Measurements from ENCODE around the gene TSPAN4.

Gene TSPAN4

DNA sequence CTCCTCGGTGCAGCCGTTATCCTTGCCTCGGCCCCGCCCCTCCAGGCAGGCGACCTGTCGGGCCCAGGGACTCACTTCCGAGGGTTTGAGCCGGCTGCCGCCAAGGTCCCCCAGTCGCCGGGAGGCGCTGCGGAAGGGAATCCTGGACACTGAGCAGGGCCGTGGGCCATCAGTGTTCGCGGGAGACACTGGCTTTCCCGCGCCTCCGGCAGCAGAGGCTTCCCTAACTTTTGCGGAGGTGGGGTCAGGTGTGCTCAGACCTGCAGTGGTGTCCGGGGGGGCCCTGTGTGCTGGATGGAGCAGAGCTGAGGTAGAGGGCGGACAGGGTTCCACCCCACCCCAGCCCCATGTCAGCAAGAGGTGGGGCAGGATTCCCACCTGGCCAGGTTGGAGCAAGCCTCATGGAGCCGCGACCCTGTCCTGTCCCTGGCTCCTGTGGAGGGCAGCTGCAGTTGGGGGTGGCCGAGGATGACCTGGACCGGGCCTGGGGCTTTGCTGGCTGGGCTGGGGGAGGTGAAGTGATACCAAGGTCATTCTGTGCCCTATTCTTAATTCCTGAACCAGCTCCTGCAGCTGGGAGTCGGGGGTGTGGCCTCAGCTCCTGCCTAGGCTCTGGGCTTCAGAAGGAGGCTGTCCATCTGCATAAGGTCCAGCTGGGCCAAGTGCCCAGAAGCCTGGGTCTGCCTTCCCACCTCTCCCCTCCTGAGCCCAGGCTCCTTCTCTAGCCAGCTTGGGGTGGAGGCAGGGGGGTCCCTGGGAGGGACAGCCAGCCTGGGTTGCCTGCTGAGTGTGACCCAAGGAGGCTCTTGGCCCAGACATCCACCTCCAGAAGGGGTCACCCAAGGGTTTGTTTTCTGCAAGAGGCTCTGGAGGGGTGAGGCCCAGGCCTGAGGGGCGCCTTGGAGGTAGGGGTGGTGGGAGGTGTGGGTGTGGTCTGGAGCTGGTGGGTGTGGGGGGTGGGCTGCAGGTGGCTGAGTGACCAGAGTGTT lies 8.4 kb downstream of the TSPAN4 start:
- TF ChIP-seq, protein P1, sequence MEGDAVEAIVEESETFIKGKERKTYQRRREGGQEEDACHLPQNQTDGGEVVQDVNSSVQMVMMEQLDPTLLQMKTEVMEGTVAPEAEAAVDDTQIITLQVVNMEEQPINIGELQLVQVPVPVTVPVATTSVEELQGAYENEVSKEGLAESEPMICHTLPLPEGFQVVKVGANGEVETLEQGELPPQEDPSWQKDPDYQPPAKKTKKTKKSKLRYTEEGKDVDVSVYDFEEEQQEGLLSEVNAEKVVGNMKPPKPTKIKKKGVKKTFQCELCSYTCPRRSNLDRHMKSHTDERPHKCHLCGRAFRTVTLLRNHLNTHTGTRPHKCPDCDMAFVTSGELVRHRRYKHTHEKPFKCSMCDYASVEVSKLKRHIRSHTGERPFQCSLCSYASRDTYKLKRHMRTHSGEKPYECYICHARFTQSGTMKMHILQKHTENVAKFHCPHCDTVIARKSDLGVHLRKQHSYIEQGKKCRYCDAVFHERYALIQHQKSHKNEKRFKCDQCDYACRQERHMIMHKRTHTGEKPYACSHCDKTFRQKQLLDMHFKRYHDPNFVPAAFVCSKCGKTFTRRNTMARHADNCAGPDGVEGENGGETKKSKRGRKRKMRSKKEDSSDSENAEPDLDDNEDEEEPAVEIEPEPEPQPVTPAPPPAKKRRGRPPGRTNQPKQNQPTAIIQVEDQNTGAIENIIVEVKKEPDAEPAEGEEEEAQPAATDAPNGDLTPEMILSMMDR (IDR thresholded peaks at IDR 0.05; ENCODE audit: low read depth, low read length), result no peak
- no peak overlapping the region for H3K4me3 ChIP-seq (ENCODE audit: low read depth, low read length)

DNA sequence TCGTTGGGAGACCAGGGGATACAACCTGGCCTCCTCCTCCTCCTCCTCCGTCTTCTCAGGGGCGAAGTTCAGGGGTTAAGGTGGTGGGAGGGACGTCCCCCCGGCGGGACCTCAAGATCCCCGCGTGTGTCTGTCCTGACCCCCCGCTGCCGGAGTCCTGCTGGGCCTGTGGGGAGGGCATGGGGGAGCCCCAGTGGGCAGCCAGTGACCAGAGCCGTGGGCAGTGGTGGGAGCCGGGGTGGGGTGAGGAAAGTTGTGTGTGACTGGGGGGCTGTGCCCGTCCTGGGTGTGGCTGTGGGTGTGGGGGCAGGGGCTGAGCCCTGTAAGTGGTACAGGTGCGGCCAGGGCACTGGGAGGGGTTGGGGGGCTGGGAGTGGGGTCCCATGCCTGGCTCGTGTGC lies 10.1 kb downstream of the TSPAN4 start:
- TF ChIP-seq, protein P1 (IDR thresholded peaks at IDR 0.05; ENCODE audit: low read depth, low read length), result no peak

DNA sequence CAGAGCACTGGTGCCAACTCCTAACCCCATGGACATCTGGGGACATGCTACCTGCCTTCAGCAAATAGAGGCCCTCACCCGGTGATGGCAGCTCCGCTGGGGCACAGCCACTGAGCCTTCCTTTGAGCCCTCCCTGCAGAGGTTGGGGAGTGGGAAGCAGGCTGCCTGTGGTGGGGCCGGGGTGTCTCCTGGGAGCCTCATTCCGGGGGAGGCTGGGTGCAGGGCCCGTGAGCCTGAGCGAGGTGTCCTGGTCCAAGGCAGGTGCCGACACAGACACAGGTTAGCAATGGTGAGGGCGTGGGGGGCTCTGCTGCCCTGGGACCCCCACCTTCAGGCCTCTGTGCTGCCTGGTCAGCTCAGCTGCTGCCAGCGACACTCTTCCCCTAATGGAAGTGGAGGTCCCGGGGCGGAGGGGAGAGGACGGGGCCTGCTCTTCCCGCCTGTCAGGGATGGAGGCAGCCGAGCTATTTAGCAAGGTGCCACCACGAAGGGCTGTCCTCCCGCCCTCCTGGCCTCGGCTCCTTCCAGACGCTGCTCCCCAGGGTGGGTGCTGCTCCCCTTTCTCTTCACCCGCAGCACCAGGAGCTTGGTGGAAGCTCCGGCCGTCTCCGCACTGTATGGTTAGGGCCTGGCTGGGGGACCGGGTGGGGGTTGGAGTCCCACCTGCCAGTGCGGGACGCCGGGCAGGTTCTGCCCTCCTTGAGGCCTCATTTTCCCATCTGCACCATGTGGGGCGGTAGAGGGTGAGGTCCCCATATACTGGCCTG lies 11.2 kb downstream of the TSPAN4 start:
- no peak overlapping the region for H3K4me3 ChIP-seq (ENCODE audit: low read depth, low read length)
- TF ChIP-seq, protein P1 (IDR thresholded peaks at IDR 0.05; ENCODE audit: low read depth, low read length), result no peak

More for the DNA sequence above, 10.1 kb downstream of the TSPAN4 start:
- H3K4me3 ChIP-seq (ENCODE audit: low read depth, low read length), result no peak overlapping the region

DNA sequence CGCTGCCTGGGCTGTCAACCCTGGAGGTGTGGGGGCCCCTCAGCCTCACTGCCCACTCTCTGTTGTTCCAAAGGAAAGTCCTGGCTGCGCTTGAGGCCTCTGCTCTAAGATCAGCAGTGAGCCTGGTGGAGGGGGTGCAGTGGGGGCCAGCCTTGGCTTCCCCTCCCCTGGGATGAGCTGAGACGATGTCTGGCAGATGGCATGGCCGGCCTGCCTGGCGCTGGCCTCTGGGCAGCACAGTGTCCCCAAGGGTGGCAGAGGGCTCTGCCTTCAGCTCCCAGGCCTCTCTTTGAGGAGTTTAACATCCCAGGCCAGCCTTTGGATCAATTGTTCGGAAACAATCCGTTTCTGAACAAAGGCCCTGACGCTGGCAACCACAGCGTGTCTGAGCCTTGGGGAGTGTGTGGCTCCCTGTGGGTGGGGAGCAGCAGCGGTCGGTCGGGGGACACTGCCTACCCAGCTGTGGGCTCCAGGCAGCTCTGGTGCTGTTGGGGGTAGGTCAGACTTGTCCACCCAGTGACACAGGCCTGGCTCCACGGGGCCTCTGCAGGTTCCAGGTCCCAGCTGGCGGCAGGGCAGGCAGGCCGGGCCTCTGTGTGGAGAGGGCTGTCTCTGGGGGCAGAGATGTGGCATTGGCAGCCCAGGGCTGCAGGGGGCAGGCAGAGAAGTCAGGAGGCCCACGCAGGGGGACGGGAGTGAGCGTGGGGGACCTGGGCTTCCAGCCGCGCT lies 12.1 kb downstream of the TSPAN4 start:
- TF ChIP-seq, protein P1 (IDR thresholded peaks at IDR 0.05; ENCODE audit: low read depth, low read length), result no peak
- H3K4me3 ChIP-seq (ENCODE audit: low read depth, low read length), result no peak overlapping the region

DNA sequence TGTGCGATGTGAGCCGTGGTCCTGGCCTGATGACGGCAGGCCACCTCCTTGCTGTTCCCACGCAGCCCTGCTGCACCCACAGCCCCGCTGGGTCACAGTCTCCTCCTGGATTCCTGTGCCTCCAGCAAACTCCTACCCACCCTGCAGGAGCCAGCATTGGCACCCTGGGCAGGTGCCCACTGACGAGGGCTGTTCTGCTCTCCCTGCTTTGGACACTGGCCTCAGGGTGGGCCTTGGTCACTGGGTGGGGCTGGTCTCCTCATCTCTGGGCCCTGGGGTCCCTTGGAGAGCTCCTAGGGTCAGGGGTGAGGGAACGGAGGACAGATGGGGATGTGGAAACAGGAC lies 12.7 kb downstream of the TSPAN4 start:
- no peak overlapping the region for H3K4me3 ChIP-seq (ENCODE audit: low read depth, low read length)
- TF ChIP-seq, protein P1 (IDR thresholded peaks at IDR 0.05; ENCODE audit: low read depth, low read length), result no peak

DNA sequence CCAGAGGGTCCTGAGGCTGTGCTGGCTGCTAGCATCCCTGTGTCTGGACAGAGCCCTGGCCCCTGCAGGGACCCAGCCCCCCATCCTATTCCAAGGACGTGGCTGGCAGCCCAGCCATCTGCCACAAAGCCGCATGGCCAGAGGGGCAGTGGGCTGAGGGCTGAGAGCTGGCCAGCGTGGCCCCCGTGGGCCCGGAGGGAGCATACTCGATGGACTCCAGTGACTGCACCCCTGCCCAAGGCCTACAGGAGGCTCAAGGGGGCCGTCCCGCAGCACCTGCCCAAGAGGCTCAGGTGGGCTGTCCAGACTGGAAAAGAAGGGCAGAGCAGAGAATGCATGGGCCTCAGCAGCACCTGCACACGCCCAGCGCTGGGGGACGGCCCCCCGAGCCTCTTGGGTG lies 13.1 kb downstream of the TSPAN4 start:
- TF ChIP-seq, protein P1 (IDR thresholded peaks at IDR 0.05; ENCODE audit: low read depth, low read length), result no peak
- H3K4me3 ChIP-seq (ENCODE audit: low read depth, low read length), result no peak overlapping the region

Data from WI38 (cell line).